Measurements from ENCODE around the gene DIS3L2.
"Not testable (repeated sequence)": the region's sequence is repeated elsewhere in the genome, so short reads cannot be mapped to it uniquely, and the experiment has no call there.

GRCh38 chr2:232331641-232332040, 370.1 kb downstream of the DIS3L2 start:
- TF ChIP-seq RARB (CRISPR knock-in tag; IDR thresholded peaks at IDR 0.05); ARNTL (CRISPR knock-in tag; IDR thresholded peaks at IDR 0.05; ENCODE audit: borderline replicate concordance, low read depth); ZNF70 (CRISPR knock-in tag; IDR thresholded peaks at IDR 0.05); TOX (CRISPR knock-in tag; IDR thresholded peaks at IDR 0.05; ENCODE audit: borderline replicate concordance); GLIS3 (CRISPR knock-in tag; IDR thresholded peaks at IDR 0.05); PPARA (CRISPR knock-in tag; IDR thresholded peaks at IDR 0.05; ENCODE audit: borderline replicate concordance); ESRRG (CRISPR knock-in tag; IDR thresholded peaks at IDR 0.05); ZNF565 (CRISPR knock-in tag; conservative IDR thresholded peaks at IDR 0.05; ENCODE audit: low read depth); ZFP3 (CRISPR knock-in tag; IDR thresholded peaks at IDR 0.05); ISL1 (CRISPR knock-in tag; IDR thresholded peaks at IDR 0.05); TCF4 (CRISPR knock-in tag; IDR thresholded peaks at IDR 0.05; ENCODE audit: borderline replicate concordance): not testable (repeated sequence)
- TF ChIP-seq, protein P1, sequence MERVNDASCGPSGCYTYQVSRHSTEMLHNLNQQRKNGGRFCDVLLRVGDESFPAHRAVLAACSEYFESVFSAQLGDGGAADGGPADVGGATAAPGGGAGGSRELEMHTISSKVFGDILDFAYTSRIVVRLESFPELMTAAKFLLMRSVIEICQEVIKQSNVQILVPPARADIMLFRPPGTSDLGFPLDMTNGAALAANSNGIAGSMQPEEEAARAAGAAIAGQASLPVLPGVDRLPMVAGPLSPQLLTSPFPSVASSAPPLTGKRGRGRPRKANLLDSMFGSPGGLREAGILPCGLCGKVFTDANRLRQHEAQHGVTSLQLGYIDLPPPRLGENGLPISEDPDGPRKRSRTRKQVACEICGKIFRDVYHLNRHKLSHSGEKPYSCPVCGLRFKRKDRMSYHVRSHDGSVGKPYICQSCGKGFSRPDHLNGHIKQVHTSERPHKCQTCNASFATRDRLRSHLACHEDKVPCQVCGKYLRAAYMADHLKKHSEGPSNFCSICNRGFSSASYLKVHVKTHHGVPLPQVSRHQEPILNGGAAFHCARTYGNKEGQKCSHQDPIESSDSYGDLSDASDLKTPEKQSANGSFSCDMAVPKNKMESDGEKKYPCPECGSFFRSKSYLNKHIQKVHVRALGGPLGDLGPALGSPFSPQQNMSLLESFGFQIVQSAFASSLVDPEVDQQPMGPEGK (CRISPR knock-in tag; IDR thresholded peaks at IDR 0.05; ENCODE audit: borderline replicate concordance): not testable (repeated sequence)

All from SK-N-SH treated with all-trans-retinoic acid at 6 μM for 48 hours (cell line).